ENCODE measurements around the gene ERC2.

The ERC2 gene

GRCh38 chr3:55911266-55911665 lies 557.0 kb downstream of the ERC2 start:
- TF ChIP-seq PATZ1 (CRISPR knock-in tag; IDR thresholded peaks at IDR 0.05; ENCODE audit: borderline replicate concordance): no peak
- 0 out of 2 replicates have a peak, but pooled peaks have one; percentile 11 for TF ChIP-seq ISL1 (CRISPR knock-in tag; IDR thresholded peaks at IDR 0.05)
- no peak for ATAC-seq

GRCh38 chr3:55910543-55910942 lies 557.7 kb downstream of the ERC2 start:
- ATAC-seq: no peak
- TF ChIP-seq ZNF565 (CRISPR knock-in tag; conservative IDR thresholded peaks at IDR 0.05; ENCODE audit: low read depth) (no peak), ISL1 (CRISPR knock-in tag; IDR thresholded peaks at IDR 0.05) (no peak), PATZ1 (CRISPR knock-in tag; IDR thresholded peaks at IDR 0.05; ENCODE audit: borderline replicate concordance) (no peak), OSR1 (CRISPR knock-in tag; IDR thresholded peaks at IDR 0.05) (no peak), CREB5 (CRISPR knock-in tag; IDR thresholded peaks at IDR 0.05; ENCODE audit: low read depth) (no peak)

GRCh38 chr3:55909373-55909772 lies 558.9 kb downstream of the ERC2 start:
- no peak for TF ChIP-seq CREB5 (CRISPR knock-in tag; IDR thresholded peaks at IDR 0.05; ENCODE audit: low read depth)
- no peak for TF ChIP-seq GLIS3 (CRISPR knock-in tag; IDR thresholded peaks at IDR 0.05)
- no peak for TF ChIP-seq ZNF70 (CRISPR knock-in tag; IDR thresholded peaks at IDR 0.05)
- TF ChIP-seq CSDC2 (CRISPR knock-in tag; IDR thresholded peaks at IDR 0.05): no peak
- TF ChIP-seq ZC3H10 (CRISPR knock-in tag; IDR thresholded peaks at IDR 0.05): no peak
- no peak for TF ChIP-seq BACH2 (CRISPR knock-in tag; IDR thresholded peaks at IDR 0.05; ENCODE audit: borderline replicate concordance)
- no peak for TF ChIP-seq ZNF8 (CRISPR knock-in tag; IDR thresholded peaks at IDR 0.05)
- TF ChIP-seq TSHZ2 (CRISPR knock-in tag; IDR thresholded peaks at IDR 0.05): no peak
- TF ChIP-seq SNAI2 (CRISPR knock-in tag; IDR thresholded peaks at IDR 0.05): no peak
- no peak for TF ChIP-seq ARNTL (CRISPR knock-in tag; IDR thresholded peaks at IDR 0.05; ENCODE audit: borderline replicate concordance, low read depth)
- no peak for TF ChIP-seq TCF4 (CRISPR knock-in tag; IDR thresholded peaks at IDR 0.05; ENCODE audit: borderline replicate concordance)
- TF ChIP-seq RARB (CRISPR knock-in tag; IDR thresholded peaks at IDR 0.05): no peak
- TF ChIP-seq POU6F1 (CRISPR knock-in tag; IDR thresholded peaks at IDR 0.05; ENCODE audit: borderline replicate concordance, low read depth): no peak
- TF ChIP-seq PATZ1 (CRISPR knock-in tag; IDR thresholded peaks at IDR 0.05; ENCODE audit: borderline replicate concordance): no peak
- TF ChIP-seq OSR1 (CRISPR knock-in tag; IDR thresholded peaks at IDR 0.05): no peak
- no peak for TF ChIP-seq PPARA (CRISPR knock-in tag; IDR thresholded peaks at IDR 0.05; ENCODE audit: borderline replicate concordance)
- no peak for TF ChIP-seq ISL1 (CRISPR knock-in tag; IDR thresholded peaks at IDR 0.05)
- no peak for TF ChIP-seq TOX (CRISPR knock-in tag; IDR thresholded peaks at IDR 0.05; ENCODE audit: borderline replicate concordance)
- no peak for TF ChIP-seq ZFP30 (CRISPR knock-in tag; IDR thresholded peaks at IDR 0.05)
- TF ChIP-seq CSRNP3 (CRISPR knock-in tag; IDR thresholded peaks at IDR 0.05): no peak
- ATAC-seq: no peak

All from SK-N-SH treated with all-trans-retinoic acid at 6 μM for 48 hours (cell line).